HG03095 (cell line): ENCODE measurements around the gene TRPV2.
"Not testable (repeated sequence)": the region's sequence is repeated elsewhere in the genome, so short reads cannot be mapped to it uniquely, and the experiment has no call there.

Source experiments
- ATAC-seq: cut with Tn5 transposase; IDR thresholded peaks from one replicate; pipeline ENCODE4 v1.9.1; 2021; ENCODE audit warnings: moderate library complexity; ENCODE audit not compliant: unreplicated experiment

Gene TRPV2

DNA sequence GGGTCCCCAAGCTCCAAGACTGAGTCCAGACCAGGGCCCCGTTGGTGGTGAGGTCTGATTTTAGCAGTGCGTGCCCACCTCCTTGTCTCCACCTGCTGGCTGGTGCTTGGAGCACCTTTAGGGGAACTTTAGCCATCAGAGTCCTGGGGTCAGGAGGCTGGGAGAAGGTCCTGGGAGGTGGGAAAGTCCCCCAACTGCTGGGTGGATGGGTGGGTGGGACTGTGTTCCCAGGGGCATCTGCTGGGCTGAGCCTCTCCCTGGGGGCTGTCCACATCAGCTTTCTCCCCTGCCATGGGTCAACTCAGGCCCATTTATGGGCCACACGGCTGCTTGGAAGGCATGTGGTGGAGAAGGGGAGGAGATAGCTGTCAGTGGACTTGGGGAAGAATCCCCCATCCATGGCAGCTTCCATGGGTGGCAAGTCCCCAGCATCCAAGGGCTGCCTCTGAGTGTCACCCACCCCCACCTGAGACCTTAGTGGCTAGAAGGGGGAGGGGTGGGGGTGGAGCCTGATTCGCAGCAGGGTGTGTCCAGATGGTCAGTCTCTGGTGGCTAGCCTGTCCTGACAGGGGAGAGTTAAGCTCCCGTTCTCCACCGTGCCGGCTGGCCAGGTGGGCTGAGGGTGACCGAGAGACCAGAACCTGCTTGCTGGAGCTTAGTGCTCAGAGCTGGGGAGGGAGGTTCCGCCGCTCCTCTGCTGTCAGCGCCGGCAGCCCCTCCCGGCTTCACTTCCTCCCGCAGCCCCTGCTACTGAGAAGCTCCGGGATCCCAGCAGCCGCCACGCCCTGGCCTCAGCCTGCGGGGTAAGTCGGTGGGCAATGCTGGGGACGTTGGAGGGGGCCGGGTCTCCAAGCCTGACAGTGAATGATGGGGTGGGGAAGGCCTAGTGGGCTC is at the start of gene TRPV2:
Gene TRPV2 (plus strand): TSS at position 541 of the 894 bp plus-strand sequence. CDS start 2,098 bp downstream, outside the sequence.
- peak; percentile 37 for ATAC-seq

- no peak for ATAC-seq
Measured at GRCh38 chr17:16371742-16372141, 43.6 kb upstream of the TRPV2 start.

GRCh38 chr17:16374146-16374938 is 41.0 kb upstream of the TRPV2 start:
- no peak for ATAC-seq

DNA sequence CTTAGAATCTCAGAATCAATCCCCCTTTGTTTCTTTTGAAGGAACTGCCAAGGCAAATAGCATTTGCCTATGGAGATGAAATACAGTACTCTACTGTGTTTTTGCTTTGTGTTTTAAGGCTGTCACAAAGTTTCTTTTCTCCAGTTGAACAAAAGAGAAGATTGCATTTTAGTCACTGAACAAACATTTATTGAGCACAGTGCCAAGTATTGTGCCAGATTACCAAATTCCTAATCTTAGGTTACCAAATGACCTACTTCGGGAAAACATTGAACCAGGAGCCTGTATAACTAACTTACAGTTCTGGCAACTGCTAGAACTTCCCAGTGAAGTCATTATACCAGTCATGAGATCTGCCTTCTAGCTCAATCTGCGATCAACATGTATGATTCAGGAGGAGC is 37.4 kb upstream of the TRPV2 start:
- ATAC-seq, result no peak

- ATAC-seq, result no peak
Measured at GRCh38 chr17:16378636-16379282, 36.6 kb upstream of the TRPV2 start.

DNA sequence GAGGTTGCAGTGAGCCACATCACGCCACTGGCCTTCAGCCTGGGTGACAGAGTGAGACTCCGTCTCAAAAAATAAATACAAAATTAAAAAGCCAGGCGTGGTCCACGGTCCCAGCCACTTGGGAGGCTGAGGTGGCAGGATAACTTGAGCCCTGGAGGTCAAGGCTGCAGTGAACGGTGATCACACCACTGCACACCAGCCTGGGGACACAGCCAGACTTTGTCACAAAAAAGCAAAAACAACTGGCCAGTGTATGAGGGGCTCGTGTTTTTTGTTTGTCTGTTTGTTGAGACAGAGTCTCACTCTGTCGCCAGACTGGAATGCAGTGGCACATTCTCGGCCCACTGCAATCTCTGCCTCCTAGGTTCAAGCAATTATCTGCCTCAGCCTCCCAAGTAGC is 35.7 kb upstream of the TRPV2 start:
- ATAC-seq, result no peak

GRCh38 chr17:16380640-16381495 is 34.5 kb upstream of the TRPV2 start, which contains the start of gene UBB:
Gene UBB (plus strand): TSS chr17:16381091. CDS start chr17:16381908, 817 bp downstream.
- ATAC-seq, result peak; percentile 79

- no peak for ATAC-seq
Measured at GRCh38 chr17:16381496-16381820, 33.9 kb upstream of the TRPV2 start.

- no peak for ATAC-seq
Measured at GRCh38 chr17:16383216-16383615, 32.2 kb upstream of the TRPV2 start.

DNA sequence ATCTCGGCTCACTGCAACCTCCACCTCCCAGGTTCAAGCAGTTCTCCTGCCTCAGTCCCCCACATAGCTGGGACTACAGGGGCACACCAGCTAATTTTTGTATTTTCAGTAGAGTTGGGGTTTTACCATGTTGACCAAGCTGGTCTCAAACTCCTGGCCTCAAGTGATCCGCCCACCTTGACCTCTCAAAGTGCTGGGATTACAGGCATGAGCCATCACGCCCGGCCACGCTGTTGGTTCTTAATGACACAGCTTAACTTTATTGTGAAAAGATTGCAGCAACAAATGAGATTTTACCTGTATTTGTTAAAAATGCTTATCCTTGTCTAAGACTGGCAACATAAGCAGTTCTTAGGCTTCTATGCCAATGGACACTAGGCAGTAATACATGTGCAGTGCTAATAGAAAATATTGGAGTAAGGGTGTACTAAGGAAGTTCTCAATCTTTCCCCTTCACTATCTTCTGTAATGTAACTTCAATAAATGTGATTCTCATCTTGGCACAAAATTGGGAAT is 31.5 kb upstream of the TRPV2 start:
- ATAC-seq, result no peak

- ATAC-seq, result no peak
Measured at GRCh38 chr17:16384557-16384956, 30.8 kb upstream of the TRPV2 start.

DNA sequence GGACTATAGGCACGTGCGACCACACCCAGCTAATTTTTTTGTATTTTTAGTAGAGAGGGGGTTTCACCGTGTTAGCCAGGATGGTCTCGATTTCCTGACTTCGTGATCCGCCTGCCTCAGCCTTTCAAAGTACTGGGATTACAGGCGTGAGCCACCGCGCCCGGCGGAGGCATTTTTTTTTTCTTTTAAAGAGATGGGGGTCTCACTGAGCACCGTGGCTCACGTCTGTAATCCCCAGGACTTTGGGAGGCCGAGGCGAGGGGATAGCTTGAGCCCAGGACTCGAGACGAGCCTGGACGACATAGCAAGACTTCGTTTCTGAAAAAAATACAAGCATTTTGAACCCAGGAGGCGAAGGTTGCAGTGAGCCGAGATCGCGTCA is 29.3 kb upstream of the TRPV2 start:
- not testable (repeated sequence) for ATAC-seq

DNA sequence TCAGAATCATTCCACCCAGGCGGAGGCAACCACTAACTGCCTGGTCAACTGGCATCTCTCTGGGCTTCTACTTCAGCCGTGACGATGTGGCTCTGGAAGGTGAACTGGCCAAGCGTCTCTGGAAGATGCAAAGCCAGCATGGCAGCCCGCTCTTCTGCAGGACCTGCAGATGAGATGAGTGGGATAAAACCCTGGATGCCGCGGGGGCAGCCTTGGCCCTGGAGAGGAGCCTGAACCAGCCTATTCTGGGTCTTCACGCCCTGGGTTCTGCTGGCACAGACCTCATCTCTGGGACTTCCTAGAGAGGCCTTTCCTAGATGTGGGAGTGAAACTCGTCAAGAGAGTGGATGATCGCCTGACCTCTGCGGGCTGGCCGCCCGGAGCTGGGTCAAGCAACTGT is 23.9 kb upstream of the TRPV2 start:
- ATAC-seq, result no peak

DNA sequence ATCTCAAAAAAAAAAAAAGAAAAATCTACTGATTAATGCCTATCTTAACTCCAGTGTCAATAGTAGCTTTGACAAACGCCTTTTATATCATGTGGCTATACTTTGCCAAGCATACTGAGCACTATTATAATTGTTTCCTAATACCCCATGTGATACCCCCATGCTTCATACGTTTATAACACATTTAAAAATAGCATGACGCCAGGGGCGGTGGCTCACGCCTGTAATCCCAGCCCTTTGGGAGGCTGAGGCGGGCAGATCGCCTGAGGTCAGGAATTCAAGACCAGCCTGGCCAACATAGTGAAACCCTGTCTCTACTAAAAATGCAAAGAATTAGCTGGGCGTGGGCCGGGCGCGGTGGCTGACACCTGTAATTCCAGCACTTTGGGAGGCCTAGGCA is 22.9 kb upstream of the TRPV2 start:
- ATAC-seq, result not testable (repeated sequence)

- ATAC-seq, result not testable (repeated sequence)
Measured at GRCh38 chr17:16395887-16396286, 19.5 kb upstream of the TRPV2 start.

DNA sequence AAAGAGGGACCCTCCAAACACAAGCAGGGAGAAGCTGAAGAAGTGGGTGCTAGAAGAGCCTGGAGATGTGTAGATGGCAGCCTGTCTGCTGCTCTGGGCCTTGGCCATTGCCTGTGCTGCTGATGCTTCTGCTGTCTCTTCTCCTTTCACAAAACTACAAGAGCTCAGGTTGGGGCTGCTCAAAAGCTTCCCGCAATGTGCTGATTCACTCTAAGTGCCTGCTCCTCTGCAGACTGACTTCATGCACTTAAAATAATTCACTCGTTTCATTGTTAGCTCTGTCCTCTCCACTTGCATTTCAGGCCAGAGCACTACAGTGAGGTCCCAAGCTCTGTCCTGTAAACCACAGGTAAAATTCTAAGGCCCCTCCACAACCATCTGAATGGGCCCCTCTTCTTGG is 18.7 kb upstream of the TRPV2 start:
- ATAC-seq, result not testable (repeated sequence)

DNA sequence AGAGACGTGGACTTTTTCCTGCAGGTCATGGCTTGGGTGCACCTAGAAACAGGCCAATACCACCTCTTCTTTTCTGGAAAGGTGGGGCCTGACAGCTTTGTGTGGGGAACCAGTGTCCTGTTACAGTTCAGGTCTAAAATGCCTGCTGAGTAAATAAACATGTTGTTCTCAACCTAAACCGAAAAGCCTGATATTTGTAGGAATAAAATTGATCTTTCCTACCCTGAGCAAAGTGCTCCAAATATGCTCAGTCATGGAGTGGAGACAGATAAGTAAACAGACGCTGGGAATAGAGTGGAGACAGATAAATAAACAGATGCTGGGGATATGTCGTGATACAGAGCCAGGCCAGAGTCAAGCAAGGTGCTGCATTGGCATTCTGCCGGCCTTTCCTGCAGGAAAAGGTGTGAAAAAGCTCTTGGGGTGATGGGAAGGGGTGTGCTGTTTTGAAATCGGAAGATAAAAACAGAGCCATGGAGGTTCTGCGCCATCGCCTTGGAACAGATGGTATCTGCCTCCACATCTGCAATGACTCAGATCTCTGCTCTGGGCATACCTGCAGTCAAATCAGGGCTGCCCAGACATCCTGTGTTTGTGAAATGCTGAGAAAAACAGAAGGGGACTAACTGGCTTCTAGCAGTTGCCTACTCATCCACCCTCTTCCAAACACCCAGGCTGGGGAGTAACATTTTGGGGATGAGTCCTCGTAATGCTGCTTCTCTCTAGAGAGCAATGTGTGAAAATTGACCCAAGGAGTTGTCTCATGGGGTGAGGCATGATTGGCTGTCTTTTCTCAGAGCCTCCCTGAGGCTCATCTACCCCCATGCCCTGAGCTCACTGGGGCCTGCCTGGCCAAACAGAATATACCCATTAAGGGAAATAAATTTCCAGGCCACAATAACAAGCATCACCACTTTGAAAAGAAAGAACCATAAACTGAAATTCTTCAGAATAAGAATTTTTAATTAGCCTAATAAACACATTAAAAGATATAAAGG is 16.8 kb upstream of the TRPV2 start:
- ATAC-seq, result peak; percentile 62

- ATAC-seq, result not testable (repeated sequence)
Measured at GRCh38 chr17:16403847-16404246, 11.5 kb upstream of the TRPV2 start.
